ENCODE measurements around the gene CASP1. TPM values are rescaled to one million over a fixed set of nuclear protein-coding genes. Genes with fewer than 3 reads are reported as not detected.

The CASP1 gene
- total RNA-seq, 1 experiment from 2014 or later = 3.1 TPM

DNA sequence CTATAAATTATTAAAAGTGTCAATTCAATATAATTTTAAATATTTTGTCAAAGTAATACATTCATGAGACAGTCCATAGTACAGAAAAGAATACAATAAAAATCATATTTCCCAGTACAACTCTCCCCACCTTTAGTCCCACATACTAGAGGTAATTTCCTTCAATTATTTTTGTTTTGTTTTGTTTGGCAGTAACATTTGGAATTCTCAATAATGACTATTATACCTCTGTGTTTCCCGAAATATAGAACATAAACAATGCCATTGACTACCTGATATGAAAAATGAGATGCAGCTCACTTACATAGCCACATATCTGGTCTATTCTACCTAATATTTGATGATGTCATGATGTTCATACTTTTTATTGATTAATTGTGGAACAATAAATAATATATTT, 42.2 kb downstream of the CASP1 start:
- no peaks in the 10 kb centered on the region for H3K36me3 ChIP-seq
- H3K4me3 ChIP-seq = no peak overlapping the region
- no peak for DNase-seq (ENCODE audit: low read depth in 1 of 2, low spot score in 2 of 2)
- H3K9me3 ChIP-seq (replicated peaks) = no peaks in the 10 kb centered on the region
- H3K27me3 ChIP-seq (replicated peaks) = no peaks in the 10 kb centered on the region
- H3K4me1 ChIP-seq (replicated peaks) = peaks cover under 1% of the 10 kb centered on the region; the same call in 1 of the 2 replicates
- H3K27ac ChIP-seq = no peak overlapping the region

DNA sequence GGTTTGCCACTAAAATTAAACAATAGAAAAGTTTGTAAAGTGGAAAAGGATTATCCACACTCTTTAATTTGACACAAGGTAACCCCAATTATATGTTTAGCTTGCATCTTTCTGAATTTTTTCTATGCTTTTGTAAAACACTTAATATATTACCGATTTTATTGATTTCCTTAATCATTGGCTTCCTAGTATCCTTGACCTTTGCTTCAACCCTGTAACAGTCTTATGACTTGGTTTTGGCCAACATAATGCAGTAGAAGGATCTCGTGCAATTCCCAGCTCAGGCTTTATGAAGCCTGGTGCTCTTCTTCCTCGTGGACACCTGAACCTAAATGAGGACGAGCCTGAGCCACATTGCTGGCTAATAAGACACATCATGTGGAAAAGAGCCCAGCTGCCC, 43.0 kb downstream of the CASP1 start:
- no peak for DNase-seq (ENCODE audit: low read depth in 1 of 2, low spot score in 2 of 2)
- H3K27ac ChIP-seq = no peak overlapping the region
- H3K27me3 ChIP-seq (replicated peaks) = no peaks in the 10 kb centered on the region
- no peaks in the 10 kb centered on the region for H3K9me3 ChIP-seq (replicated peaks)
- H3K36me3 ChIP-seq = no peaks in the 10 kb centered on the region
- H3K4me3 ChIP-seq = no peak overlapping the region
- H3K4me1 ChIP-seq (replicated peaks) = no peaks in the 10 kb centered on the region

DNA sequence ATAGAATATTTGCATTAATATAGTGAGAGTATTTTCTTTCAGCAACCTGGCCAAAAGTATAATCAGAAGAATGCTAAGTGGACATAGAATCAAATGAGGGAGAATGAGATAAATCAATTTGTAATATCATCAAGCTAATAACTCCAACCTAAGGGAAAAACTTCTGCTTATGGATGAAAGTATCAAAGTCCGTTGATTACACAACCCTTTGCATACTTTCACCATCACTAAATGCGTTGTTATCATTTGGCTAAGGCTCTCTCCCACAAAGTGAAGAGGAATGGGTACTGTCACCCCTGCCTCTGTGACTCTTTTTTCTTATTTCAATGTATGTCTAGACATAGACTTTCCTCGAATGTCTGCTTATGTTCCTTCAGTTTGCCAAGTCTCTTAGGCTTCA, 50.1 kb downstream of the CASP1 start:
- no peak for DNase-seq (ENCODE audit: low read depth in 1 of 2, low spot score in 2 of 2)
- Histone ChIP-seq H3K9me3 (replicated peaks) (no peaks in the 10 kb centered on the region), H3K27me3 (replicated peaks) (no peaks in the 10 kb centered on the region), H3K4me1 (replicated peaks) (no peaks in the 10 kb centered on the region), H3K4me3 (no peak overlapping the region), H3K27ac (no peak overlapping the region), H3K36me3 (no peaks in the 10 kb centered on the region)

DNA sequence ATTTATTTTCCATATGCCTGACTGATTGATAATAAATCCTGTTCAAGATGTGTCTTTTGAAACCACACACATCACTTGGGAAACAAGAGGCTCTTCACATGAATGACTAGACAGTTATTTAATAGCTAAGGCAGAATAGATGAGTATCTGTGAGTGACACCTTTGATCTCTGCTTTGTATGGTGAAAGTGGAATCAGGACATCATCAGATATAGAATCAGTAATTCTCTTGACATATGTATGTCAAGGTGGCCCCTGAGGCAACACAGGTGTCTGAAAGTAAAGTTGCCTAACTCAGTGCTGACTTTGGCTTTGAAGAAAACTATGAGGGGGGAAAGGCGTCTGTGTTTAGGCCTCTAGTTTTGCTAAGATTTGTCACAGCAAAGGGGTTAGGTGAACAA, 55.1 kb downstream of the CASP1 start:
- no peak for DNase-seq (ENCODE audit: low read depth in 1 of 2, low spot score in 2 of 2)
- H3K27me3 ChIP-seq (replicated peaks) = no peaks in the 10 kb centered on the region
- H3K4me1 ChIP-seq (replicated peaks) = no peaks in the 10 kb centered on the region
- no peaks in the 10 kb centered on the region for H3K9me3 ChIP-seq (replicated peaks)
- H3K36me3 ChIP-seq = no peaks in the 10 kb centered on the region
- no peak overlapping the region for H3K4me3 ChIP-seq
- no peak overlapping the region for H3K27ac ChIP-seq

Other genes with a start within 250 kb of the CASP1 start
- not detected in 2 replicates for gene CASP12, start 136.7 kb downstream of the CASP1 start, total RNA-seq (2014; rRNA removed; shearing (Covaris generic))
- 75.6 and 91.8 TPM in 2 replicates for gene CASP4, start 66.6 kb downstream of the CASP1 start, total RNA-seq (2014; rRNA removed; shearing (Covaris generic))
- gene CASP5, start 12.0 kb downstream of the CASP1 start, total RNA-seq (2014; rRNA removed; shearing (Covaris generic)) = not detected in 2 replicates
- gene CARD16, start 10.2 kb upstream of the CASP1 start, total RNA-seq (2014; rRNA removed; shearing (Covaris generic)) = 36.7 and 123 TPM in 2 replicates
- not detected in 2 replicates for gene CARD18, start 104.6 kb upstream of the CASP1 start, total RNA-seq (2014; rRNA removed; shearing (Covaris generic))